Panc1 (cell line): ENCODE measurements around the gene RENBP. TPM values are rescaled to one million over a fixed set of nuclear protein-coding genes. Genes with fewer than 3 reads are reported as not detected.
"Not testable (repeated sequence)": the region's sequence is repeated elsewhere in the genome, so short reads cannot be mapped to it uniquely, and the experiment has no call there.

Experiments
- ATAC-seq: fragments of 200-7000 bp; cut with Tn5 transposase; 2 replicates; pipeline ENCODE4 v1.9.1; 2020; ENCODE audit warnings: mild to moderate bottlenecking, moderate library complexity
- BruUV-seq: library from RNA; stranded (reverse); fragments of 400-500 nt; replicated peaks from 2 replicates; lab custom pipeline; 2021; lab: Mats Ljungman, UMichigan
- CTCF ChIA-PET: fragments of 300-600 bp; sonication (Branson Sonifier 250); formaldehyde crosslinking; loops from one replicate; lab custom pipeline; 2022; ENCODE audit warnings: antibody characterized with exemption; lab: Charles Lee
- POLR2A ChIA-PET: fragments of 300-600 bp; sonication (Branson Sonifier 250); formaldehyde crosslinking; loops from one replicate; lab custom pipeline; 2022; ENCODE audit warnings: antibody characterized with exemption; lab: Charles Lee
- DNase-seq: peaks from one replicate; pipeline ENCODE4 v3.0.0-alpha.2; 2010; ENCODE audit warnings: low read depth, low spot score
- H3K27ac ChIP-seq: 2 replicates; pipeline ENCODE4 v1.5.1; 2011; ENCODE audit warnings: mild to moderate bottlenecking, low read length, inconsistent platforms
- H3K27me3 ChIP-seq: fragments of 200-500 bp; sonication (Bioruptor generic); 2 replicates; pipeline ENCODE4 v1.6.0; 2014; ENCODE audit warnings: low read length, inconsistent platforms; ENCODE audit not compliant: control insufficient read depth, insufficient read depth
- H3K36me3 ChIP-seq: fragments of 200-500 bp; sonication (Bioruptor generic); 2 replicates; pipeline ENCODE4 v1.5.1; 2014; ENCODE audit warnings: inconsistent platforms, mild to moderate bottlenecking, low read length, moderate library complexity; ENCODE audit not compliant: control insufficient read depth, insufficient read depth
- H3K4me1 ChIP-seq: 2 replicates; pipeline ENCODE4 v1.5.1; 2011; ENCODE audit warnings: inconsistent platforms, mild to moderate bottlenecking, low read length, moderate library complexity; ENCODE audit not compliant: control insufficient read depth, insufficient read depth
- H3K4me3 ChIP-seq, 2 experiments: 2 replicates each; pipeline ENCODE4 v1.5.1; 2011 to 2012; ENCODE audit warnings: low read depth in 2 of 2, low read length in 2 of 2, mild to moderate bottlenecking in 2 of 2, inconsistent platforms in 1 of 2, moderate library complexity in 1 of 2
- H3K9me3 ChIP-seq: fragments of 200-500 bp; sonication (Bioruptor generic); 2 replicates; pipeline ENCODE4 v1.5.1; 2014; ENCODE audit warnings: low read depth, mild to moderate bottlenecking, inconsistent platforms, low read length, moderate library complexity; ENCODE audit not compliant: control insufficient read depth, insufficient read depth
- POLR2AphosphoS5 ChIP-seq: IDR thresholded peaks from 2 replicates; pipeline ENCODE4 v1.6.1; 2012; ENCODE audit warnings: mild to moderate bottlenecking, low read depth, low read length, moderate library complexity
- SIN3A ChIP-seq: IDR thresholded peaks from 2 replicates; pipeline ENCODE4 v1.6.1; 2012; ENCODE audit warnings: low read depth, mild to moderate bottlenecking, low read length, moderate library complexity, borderline replicate concordance; ENCODE audit not compliant: insufficient read depth
- TCF7L2 ChIP-seq: IDR thresholded peaks from 2 replicates; pipeline ENCODE4 v1.6.1; 2011; ENCODE audit warnings: mild to moderate bottlenecking, low read depth, low read length, inconsistent platforms
- in situ Hi-C: cut with HindIII; loops from 2 replicates; pipeline ENCODE4 v1.10.0; 2016; ENCODE audit warnings: low sequenced_read_pairs, low pct_unique_long_range_greater_than_20kb
- intact Hi-C: fragments of 100-400 bp; cut with micrococcal nuclease; formaldehyde crosslinking; loops from one replicate; pipeline ENCODE4 v1.10.0; 2022; ENCODE audit not compliant: unreplicated experiment
- total RNA-seq: library from RNA; stranded (reverse); gene quantifications from one replicate; pipeline ENCODE4 v1.2.1, GENCODE V29; 2021; ENCODE audit not compliant: unreplicated experiment
- TF ChIP-seq, protein P1 (sequence below), 2 experiments: IDR thresholded peaks; 2 replicates each; pipeline ENCODE4 v1.6.1; 2011 to 2012; ENCODE audit warnings: low read depth in 2 of 2, control low read depth in 1 of 2, low read length in 1 of 2, mild to moderate bottlenecking in 1 of 2, moderate library complexity in 1 of 2; ENCODE audit not compliant: insufficient read depth in 1 of 2
- TF ChIP-seq, protein P2 (sequence below): fragments of 450-650 bp; IDR thresholded peaks from 2 replicates; pipeline ENCODE4 v1.5.1; 2017; ENCODE audit warnings: mild to moderate bottlenecking

Gene RENBP
- total RNA-seq, 1 experiment from 2014 or later: 0.62 TPM

DNA sequence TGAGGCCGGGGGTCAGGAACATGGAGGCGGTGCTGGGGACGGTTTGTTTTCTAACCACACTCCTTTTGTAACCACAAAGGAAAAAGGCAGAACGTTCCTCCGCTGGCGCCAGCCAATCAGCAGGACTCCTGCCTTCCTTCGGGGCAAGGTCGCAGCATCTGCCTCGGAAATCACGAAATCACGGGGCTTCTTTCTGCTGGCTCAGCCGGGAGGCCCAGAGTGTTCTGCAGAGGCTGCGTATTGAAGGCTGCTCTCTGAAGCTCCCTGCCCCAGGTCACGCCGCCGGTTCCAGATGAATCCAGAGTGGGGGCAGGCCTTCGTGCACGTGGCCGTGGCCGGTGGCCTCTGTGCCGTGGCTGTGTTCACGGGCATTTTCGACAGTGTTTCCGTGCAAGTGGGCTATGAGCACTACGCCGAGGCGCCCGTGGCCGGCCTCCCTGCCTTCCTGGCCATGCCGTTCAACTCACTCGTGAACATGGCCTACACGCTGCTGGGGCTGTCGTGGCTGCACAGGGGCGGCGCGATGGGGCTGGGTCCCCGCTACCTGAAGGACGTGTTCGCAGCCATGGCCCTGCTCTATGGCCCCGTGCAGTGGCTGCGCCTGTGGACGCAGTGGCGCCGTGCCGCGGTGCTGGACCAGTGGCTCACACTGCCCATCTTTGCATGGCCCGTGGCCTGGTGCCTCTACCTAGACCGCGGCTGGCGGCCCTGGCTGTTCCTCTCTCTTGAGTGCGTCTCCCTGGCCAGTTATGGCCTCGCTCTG, 37.5 kb upstream of the RENBP start:
- no peak for TF ChIP-seq TCF7L2
- TF ChIP-seq, protein P1, sequence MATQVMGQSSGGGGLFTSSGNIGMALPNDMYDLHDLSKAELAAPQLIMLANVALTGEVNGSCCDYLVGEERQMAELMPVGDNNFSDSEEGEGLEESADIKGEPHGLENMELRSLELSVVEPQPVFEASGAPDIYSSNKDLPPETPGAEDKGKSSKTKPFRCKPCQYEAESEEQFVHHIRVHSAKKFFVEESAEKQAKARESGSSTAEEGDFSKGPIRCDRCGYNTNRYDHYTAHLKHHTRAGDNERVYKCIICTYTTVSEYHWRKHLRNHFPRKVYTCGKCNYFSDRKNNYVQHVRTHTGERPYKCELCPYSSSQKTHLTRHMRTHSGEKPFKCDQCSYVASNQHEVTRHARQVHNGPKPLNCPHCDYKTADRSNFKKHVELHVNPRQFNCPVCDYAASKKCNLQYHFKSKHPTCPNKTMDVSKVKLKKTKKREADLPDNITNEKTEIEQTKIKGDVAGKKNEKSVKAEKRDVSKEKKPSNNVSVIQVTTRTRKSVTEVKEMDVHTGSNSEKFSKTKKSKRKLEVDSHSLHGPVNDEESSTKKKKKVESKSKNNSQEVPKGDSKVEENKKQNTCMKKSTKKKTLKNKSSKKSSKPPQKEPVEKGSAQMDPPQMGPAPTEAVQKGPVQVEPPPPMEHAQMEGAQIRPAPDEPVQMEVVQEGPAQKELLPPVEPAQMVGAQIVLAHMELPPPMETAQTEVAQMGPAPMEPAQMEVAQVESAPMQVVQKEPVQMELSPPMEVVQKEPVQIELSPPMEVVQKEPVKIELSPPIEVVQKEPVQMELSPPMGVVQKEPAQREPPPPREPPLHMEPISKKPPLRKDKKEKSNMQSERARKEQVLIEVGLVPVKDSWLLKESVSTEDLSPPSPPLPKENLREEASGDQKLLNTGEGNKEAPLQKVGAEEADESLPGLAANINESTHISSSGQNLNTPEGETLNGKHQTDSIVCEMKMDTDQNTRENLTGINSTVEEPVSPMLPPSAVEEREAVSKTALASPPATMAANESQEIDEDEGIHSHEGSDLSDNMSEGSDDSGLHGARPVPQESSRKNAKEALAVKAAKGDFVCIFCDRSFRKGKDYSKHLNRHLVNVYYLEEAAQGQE (IDR thresholded peaks at IDR 0.05; ENCODE audit: insufficient read depth in 1 of 2, low read depth in 2 of 2, low read length in 1 of 2): no peak
- no peak for TF ChIP-seq SIN3A
- TF ChIP-seq, protein P2, sequence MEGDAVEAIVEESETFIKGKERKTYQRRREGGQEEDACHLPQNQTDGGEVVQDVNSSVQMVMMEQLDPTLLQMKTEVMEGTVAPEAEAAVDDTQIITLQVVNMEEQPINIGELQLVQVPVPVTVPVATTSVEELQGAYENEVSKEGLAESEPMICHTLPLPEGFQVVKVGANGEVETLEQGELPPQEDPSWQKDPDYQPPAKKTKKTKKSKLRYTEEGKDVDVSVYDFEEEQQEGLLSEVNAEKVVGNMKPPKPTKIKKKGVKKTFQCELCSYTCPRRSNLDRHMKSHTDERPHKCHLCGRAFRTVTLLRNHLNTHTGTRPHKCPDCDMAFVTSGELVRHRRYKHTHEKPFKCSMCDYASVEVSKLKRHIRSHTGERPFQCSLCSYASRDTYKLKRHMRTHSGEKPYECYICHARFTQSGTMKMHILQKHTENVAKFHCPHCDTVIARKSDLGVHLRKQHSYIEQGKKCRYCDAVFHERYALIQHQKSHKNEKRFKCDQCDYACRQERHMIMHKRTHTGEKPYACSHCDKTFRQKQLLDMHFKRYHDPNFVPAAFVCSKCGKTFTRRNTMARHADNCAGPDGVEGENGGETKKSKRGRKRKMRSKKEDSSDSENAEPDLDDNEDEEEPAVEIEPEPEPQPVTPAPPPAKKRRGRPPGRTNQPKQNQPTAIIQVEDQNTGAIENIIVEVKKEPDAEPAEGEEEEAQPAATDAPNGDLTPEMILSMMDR: no peak
- no peak for TF ChIP-seq POLR2AphosphoS5
- Histone ChIP-seq H3K27ac (no peak overlapping the region), H3K4me3 (no peak overlapping the region), H3K4me1 (peaks cover 5% of the 10 kb centered on the region), H3K27me3 (no peaks in the 10 kb centered on the region), H3K36me3 (no peaks in the 10 kb centered on the region), H3K9me3 (no peaks in the 10 kb centered on the region)
- no TSS peak for BruUV-seq
- ATAC-seq (no peak), DNase-seq (no peak)
- intact Hi-C loops (no loop called here), in situ Hi-C loops (no loop called here)
- CTCF ChIA-PET: no interaction called here
- POLR2A ChIA-PET: no interaction called here

DNA sequence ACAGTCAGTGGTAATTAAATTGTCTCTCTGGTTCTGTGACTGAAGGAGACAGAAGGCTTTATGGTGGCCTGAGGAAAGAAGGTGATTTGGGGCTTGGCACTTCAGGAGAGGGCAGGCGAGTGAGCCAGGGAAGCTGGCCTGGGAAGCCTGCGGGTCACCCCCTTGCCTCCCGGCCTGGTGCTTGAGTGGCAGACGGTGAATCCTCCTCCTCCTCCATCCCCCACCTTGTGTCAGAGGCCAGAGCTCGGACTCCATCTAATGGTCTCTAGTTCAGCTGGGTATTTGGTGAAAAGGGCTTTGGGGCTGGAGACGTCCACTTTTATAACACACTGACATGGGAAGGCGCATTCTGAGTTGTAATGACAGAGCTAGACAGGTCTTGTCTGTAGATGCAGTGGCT, 36.8 kb upstream of the RENBP start:
- CTCF ChIA-PET: no interaction called here
- no peaks in the 10 kb centered on the region for H3K27me3 ChIP-seq
- H3K36me3 ChIP-seq: no peaks in the 10 kb centered on the region
- POLR2A ChIA-PET: no interaction called here
- H3K4me1 ChIP-seq: peaks cover 5% of the 10 kb centered on the region
- intact Hi-C loops: no loop called here
- H3K27ac ChIP-seq: no peak overlapping the region
- in situ Hi-C loops: no loop called here
- ATAC-seq: no peak
- TF ChIP-seq, protein P2: no peak
- TF ChIP-seq POLR2AphosphoS5 (no peak), SIN3A (no peak), TCF7L2 (no peak)
- TF ChIP-seq, protein P1 (IDR thresholded peaks at IDR 0.05; ENCODE audit: insufficient read depth in 1 of 2, low read depth in 2 of 2, low read length in 1 of 2): no peak
- no TSS peak for BruUV-seq
- H3K9me3 ChIP-seq: no peaks in the 10 kb centered on the region
- no peak overlapping the region for H3K4me3 ChIP-seq
- DNase-seq: no peak

DNA sequence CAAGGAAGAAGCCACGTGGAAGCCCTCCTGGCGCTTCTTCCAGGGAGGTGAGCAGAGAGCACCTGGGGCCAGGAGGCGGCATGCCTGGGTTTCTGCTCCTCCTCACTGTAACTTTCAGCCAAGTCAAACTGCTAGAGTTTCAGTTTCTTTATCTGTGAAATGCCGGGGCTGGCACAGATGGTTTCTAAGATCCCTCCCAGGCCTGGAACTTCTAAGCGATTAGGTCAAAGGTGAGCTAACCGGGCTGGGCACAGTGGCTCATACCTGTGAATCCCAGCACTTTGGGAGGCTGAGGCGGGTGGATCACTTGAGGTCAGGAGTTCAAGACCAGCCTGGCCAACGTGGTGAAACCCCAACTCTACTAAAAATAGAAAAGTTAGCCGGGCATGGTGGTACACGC, 36.0 kb upstream of the RENBP start:
- H3K4me1 ChIP-seq, H3K4me3 ChIP-seq, ATAC-seq, H3K27me3 ChIP-seq, H3K36me3 ChIP-seq, in situ Hi-C loops, DNase-seq, CTCF ChIA-PET, BruUV-seq, H3K27ac ChIP-seq, intact Hi-C loops, POLR2A ChIA-PET, H3K9me3 ChIP-seq: not testable (repeated sequence)
